SK-N-SH (cell line): ENCODE results near the gene MOV10L1.

Experiments
- CHD2 ChIP-seq: fragments of 150-350 bp; IDR thresholded peaks from 2 replicates; pipeline ENCODE4 v1.6.1; 2018; ENCODE audit warnings: low read length; ENCODE audit not compliant: partially characterized antibody
- CTCF ChIP-seq: fragments of 200-600 bp; sonication (generic); IDR thresholded peaks from 2 replicates; pipeline ENCODE4 v1.6.1; 2017; ENCODE audit warnings: antibody characterized with exemption, mild to moderate bottlenecking, moderate library complexity
- EP300 ChIP-seq, 2 experiments: IDR thresholded peaks; 2 replicates each; pipeline versions ENCODE4 v1.4.0 to v1.6.1; 2012; ENCODE audit warnings: borderline replicate concordance in 1 of 2, low read depth in 1 of 2, low read length in 1 of 2
- EZH2phosphoT487 ChIP-seq: fragments of 200-600 bp; sonication (generic); IDR thresholded peaks from 2 replicates; pipeline ENCODE4 v1.6.1; 2017; ENCODE audit warnings: low read depth, mixed run types, mild to moderate bottlenecking, antibody characterized with exemption, moderate library complexity, borderline replicate concordance
- MEF2A ChIP-seq: IDR thresholded peaks from 2 replicates; pipeline ENCODE4 v1.4.0; 2012; ENCODE audit warnings: low read depth, borderline replicate concordance
- REST ChIP-seq: IDR thresholded peaks from 2 replicates; pipeline ENCODE4 v1.6.1; 2012; ENCODE audit warnings: mild to moderate bottlenecking, low read depth, low read length, moderate library complexity
- RFX5 ChIP-seq: IDR thresholded peaks from 2 replicates; pipeline ENCODE4 v1.6.1; 2012; ENCODE audit warnings: mild to moderate bottlenecking, improper control_type of control experiment, low read length
- TEAD4 ChIP-seq: IDR thresholded peaks from 2 replicates; pipeline ENCODE4 v1.4.0; 2012; ENCODE audit warnings: mild to moderate bottlenecking, borderline replicate concordance; ENCODE audit not compliant: insufficient read depth

DNA sequence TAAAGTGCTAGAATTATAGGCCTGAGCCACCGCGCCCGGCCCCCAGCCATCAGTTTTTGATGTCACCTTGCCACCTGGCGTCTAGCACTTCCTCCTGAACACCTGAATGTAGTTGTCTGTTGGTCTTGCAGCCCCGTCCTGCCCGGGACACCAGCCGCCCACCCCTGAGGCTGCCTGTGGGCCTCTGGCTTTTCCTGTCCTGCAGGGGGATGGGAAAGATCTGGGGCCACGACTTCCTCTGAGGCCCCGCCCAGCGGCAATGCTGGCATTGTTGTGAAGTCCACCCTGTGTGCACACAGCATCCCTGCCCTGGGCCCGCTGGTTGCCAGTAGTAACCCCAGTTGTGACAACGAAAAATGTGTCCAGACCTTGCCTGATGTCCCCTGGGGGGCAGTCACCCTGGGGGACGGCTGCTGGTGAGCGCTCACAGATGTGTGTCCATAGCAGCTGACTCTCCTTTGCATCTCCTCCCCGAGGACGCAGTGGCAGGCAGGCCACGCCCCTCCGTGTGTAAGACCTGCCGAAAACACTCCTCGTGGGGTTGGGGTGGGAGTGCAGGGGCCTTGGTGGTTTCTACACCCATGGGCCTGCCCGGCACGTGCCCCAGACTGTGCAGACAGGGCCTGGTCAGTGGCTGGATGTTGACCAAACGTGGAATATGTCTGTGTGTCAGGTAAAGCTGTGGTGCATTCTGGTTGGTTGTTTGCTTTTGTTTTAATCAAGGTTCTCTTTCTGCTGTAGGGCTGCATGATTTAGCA lies 117.8 kb downstream of the MOV10L1 start:
- TF ChIP-seq EP300 (IDR thresholded peaks at IDR 0.05; ENCODE audit: borderline replicate concordance in 1 of 2, low read depth in 1 of 2, low read length in 1 of 2): no peak
- TF ChIP-seq CHD2: no peak
- no peak for TF ChIP-seq CTCF
- no peak for TF ChIP-seq EZH2phosphoT487
- TF ChIP-seq RFX5: no peak
- TF ChIP-seq MEF2A: no peak
- TF ChIP-seq TEAD4: no peak
- TF ChIP-seq REST: no peak
